ENCODE measurements around the gene NOVA2. TPM values are rescaled to one million over a fixed set of nuclear protein-coding genes. Genes with fewer than 3 reads are reported as not detected.

The NOVA2 gene
- total RNA-seq, 1 donor from 2014 or later, result 5.9 TPM

- intact Hi-C loops (cut with DNase I), result no loop called here
- DNase-seq (ENCODE audit: low spot score), result no peak
These were observed 39.0 kb downstream of the NOVA2 start for GRCh38 chr19:45934551-45935230.

GRCh38 chr19:45933759-45934158, 39.9 kb downstream of the NOVA2 start:
- no peak for DNase-seq (ENCODE audit: low spot score)
- intact Hi-C loops (cut with DNase I), result no loop called here

GRCh38 chr19:45931055-45931454, 42.6 kb downstream of the NOVA2 start:
- no peak for DNase-seq (ENCODE audit: low spot score)
- intact Hi-C loops (cut with DNase I), result no loop called here

GRCh38 chr19:45929247-45929646, 44.4 kb downstream of the NOVA2 start:
- intact Hi-C loops (cut with DNase I), result loop anchor here (5.0 kb wide), 1 partner anchor 88 kb away; no protein-coding TSS in a partner anchor
- no peak for DNase-seq (ENCODE audit: low spot score)

- intact Hi-C loops (cut with DNase I), result loop anchor here (5.0 kb wide), 1 partner anchor 90 kb away; no protein-coding TSS in a partner anchor
These were observed 46.0 kb downstream of the NOVA2 start for GRCh38 chr19:45927565-45928261.

GRCh38 chr19:45924891-45925447, 48.7 kb downstream of the NOVA2 start:
- no peak for DNase-seq (ENCODE audit: low spot score)
- intact Hi-C loops (cut with DNase I), result loop anchor here (5.0 kb wide), 1 partner anchor 92 kb away; no protein-coding TSS in a partner anchor

More at GRCh38 chr19:45927565-45928261, 46.0 kb downstream of the NOVA2 start:
- peak; percentile 94 for DNase-seq (ENCODE audit: low spot score)

GRCh38 chr19:45922281-45922680, 51.4 kb downstream of the NOVA2 start:
- intact Hi-C loops (cut with DNase I), result no loop called here
- DNase-seq (ENCODE audit: low spot score), result no peak

- intact Hi-C loops (cut with DNase I), result no loop called here
- DNase-seq (ENCODE audit: low spot score), result no peak
These were observed 53.2 kb downstream of the NOVA2 start for GRCh38 chr19:45920458-45920857.

- no peak for DNase-seq (ENCODE audit: low spot score)
These were observed 54.0 kb downstream of the NOVA2 start for GRCh38 chr19:45919678-45920077.

GRCh38 chr19:45918721-45919120, 54.9 kb downstream of the NOVA2 start:
- intact Hi-C loops (cut with DNase I), result no loop called here
- DNase-seq (ENCODE audit: low spot score), result no peak

More at GRCh38 chr19:45919678-45920077, 54.0 kb downstream of the NOVA2 start:
- intact Hi-C loops (cut with DNase I), result no loop called here

GRCh38 chr19:45917421-45918091, 56.1 kb downstream of the NOVA2 start:
- no peak for DNase-seq (ENCODE audit: low spot score)
- intact Hi-C loops (cut with DNase I), result no loop called here

GRCh38 chr19:45913874-45914830, 59.5 kb downstream of the NOVA2 start, which contains the start of gene NANOS2:
TSS of gene NANOS2 (minus strand) at chr19:45914778. CDS start at chr19:45914693, 85 bp downstream.
- no peak for DNase-seq (ENCODE audit: low spot score)
- intact Hi-C loops (cut with DNase I), result no loop called here

GRCh38 chr19:45911291-45911690, 62.4 kb downstream of the NOVA2 start:
- intact Hi-C loops (cut with DNase I), result no loop called here
- no peak for DNase-seq (ENCODE audit: low spot score)

GRCh38 chr19:45908956-45909355, 64.7 kb downstream of the NOVA2 start:
- intact Hi-C loops (cut with DNase I), result no loop called here
- no peak for DNase-seq (ENCODE audit: low spot score)

- intact Hi-C loops (cut with DNase I), result no loop called here
- DNase-seq (ENCODE audit: low spot score), result no peak
These were observed 67.4 kb downstream of the NOVA2 start for GRCh38 chr19:45906221-45906620.

GRCh38 chr19:45905011-45905410, 68.7 kb downstream of the NOVA2 start:
- intact Hi-C loops (cut with DNase I), result no loop called here
- no peak for DNase-seq (ENCODE audit: low spot score)

- intact Hi-C loops (cut with DNase I), result no loop called here
- DNase-seq (ENCODE audit: low spot score), result peak; percentile 99
These were observed 70.7 kb downstream of the NOVA2 start for GRCh38 chr19:45902651-45903625.

All from cardiac septum (tissue), 1 donor.